ENCODE results near the gene PFKFB3. TPM values are rescaled to one million over a fixed set of nuclear protein-coding genes. Genes with fewer than 3 reads are reported as not detected.

Gene PFKFB3
- total RNA-seq, 1 experiment from 2014 or later: 36.8 TPM

GRCh38 chr10:6236349-6237198, 33.8 kb downstream of the PFKFB3 start:
- Histone ChIP-seq H3K9me3 (ENCODE audit: control insufficient read depth, low read depth, low read length) (no peaks in the 10 kb centered on the region), H4K91ac (ENCODE audit: insufficient read length, low read depth, low read length) (no peak overlapping the region), H3K18ac (ENCODE audit: insufficient read length, low read depth, low read length) (no peak overlapping the region), H2AK5ac (ENCODE audit: insufficient read length, low read length) (no peak overlapping the region), H3K23me2 (ENCODE audit: insufficient read length, low read depth, low read length, poor library complexity, severe bottlenecking) (peaks cover 3% of the 10 kb centered on the region), H3K4me2 (ENCODE audit: insufficient read depth, insufficient read length, low read length) (no peak overlapping the region), H3K4ac (ENCODE audit: low read depth, low read length) (no peak overlapping the region), H2BK120ac (ENCODE audit: low read depth, low read length, poor library complexity, severe bottlenecking) (no peak overlapping the region), H3K4me1 (ENCODE audit: insufficient read depth, low read length) (no peaks in the 10 kb centered on the region), H3K56ac (ENCODE audit: insufficient read length, low read depth, low read length) (no peak overlapping the region), H4K5ac (ENCODE audit: insufficient read length, low read depth, low read length) (no peak overlapping the region), H3K14ac (ENCODE audit: insufficient read depth, low read length) (no peak overlapping the region; the same call in 1 of the 2 replicates), H2AFZ (ENCODE audit: low read length) (no peak overlapping the region), H2BK15ac (ENCODE audit: low read depth, low read length) (no peak overlapping the region), H3K79me2 (ENCODE audit: insufficient read depth, low read length) (no peaks in the 10 kb centered on the region), H4K8ac (replicated peaks; ENCODE audit: insufficient read length, low read depth, low read length) (no peak overlapping the region), H3K27ac (ENCODE audit: insufficient read length, low read depth, low read length) (no peak overlapping the region), H3K23ac (ENCODE audit: insufficient read length, low read depth, low read length) (no peak overlapping the region), H3T11ph (ENCODE audit: low read length) (no peak overlapping the region), H4K20me1 (ENCODE audit: control insufficient read depth, insufficient read depth, insufficient read length) (peaks cover 2% of the 10 kb centered on the region), H3K9ac (ENCODE audit: extremely low read depth, insufficient read length, low read length) (no peak overlapping the region), H3K27me3 (ENCODE audit: insufficient read depth, low read length) (no peaks in the 10 kb centered on the region), H2BK12ac (ENCODE audit: insufficient read length, low read depth, low read length) (no peak overlapping the region), H2BK5ac (ENCODE audit: insufficient read length, low read length) (no peak overlapping the region), H2BK20ac (ENCODE audit: low read depth, low read length, poor library complexity, severe bottlenecking) (no peak overlapping the region), H3K79me1 (ENCODE audit: insufficient read depth, low read depth, low read length, poor library complexity, severe bottlenecking) (peaks cover 3% of the 10 kb centered on the region)
- Mint-ChIP-seq H3K27me3 (ENCODE audit: low read depth) (no peaks in the 10 kb centered on the region), H3K4me3 (no peak overlapping the region), H3K36me3 (ENCODE audit: insufficient read depth in 1 of 3, low read depth in 3 of 3) (peaks cover 17 to 50% (median 37%) of the 10 kb centered on the region in 3 experiments; a peak in 6 of 7 replicates), H3K4me1 (no peaks in the 10 kb centered on the region; a peak in 1 of 4 replicates), H3K27ac (peak overlapping the region; percentile 68 to 89 (median 81); a peak in 5 of 7 replicates), H3K9me3 (no peaks in the 10 kb centered on the region)
- no peak for DNase-seq
- WGBS (ENCODE audit: extremely low coverage, insufficient read length, low lambda C conversion rate): no CpG with 5 or more reads among the region's 38 CpGs
- TF ChIP-seq CTCF (conservative IDR thresholded peaks at IDR 0.05): no peak

All from H9 (cell line).